Mesenchymal stem cell (in vitro differentiated cells and primary cell): Measurements from ENCODE around the gene CHRM3. TPM values are rescaled to one million over a fixed set of nuclear protein-coding genes. Genes with fewer than 3 reads are reported as not detected.

Experiments
- DNase-seq: peaks from one replicate; pipeline ENCODE4 v3.0.0-alpha.2; 2013
- H2AFZ ChIP-seq: one replicate; pipeline ENCODE4 v1.6.1; 2013; ENCODE audit warnings: low read depth, mild to moderate bottlenecking, control low read depth, inconsistent platforms, low read length, moderate library complexity
- H2AK5ac ChIP-seq: 2 replicates; pipeline ENCODE4 v1.6.1; 2013; ENCODE audit warnings: low read length, moderate library complexity, mild to moderate bottlenecking, inconsistent platforms; ENCODE audit not compliant: severe bottlenecking
- H2BK120ac ChIP-seq: one replicate; pipeline ENCODE4 v1.6.1; 2013; ENCODE audit warnings: low read depth, mild to moderate bottlenecking, inconsistent platforms, low read length, moderate library complexity
- H2BK12ac ChIP-seq, 2 experiments: one replicate each; pipeline ENCODE4 v1.6.1; 2013; ENCODE audit warnings: inconsistent platforms in 2 of 2, low read length in 2 of 2, mild to moderate bottlenecking in 2 of 2, moderate library complexity in 2 of 2, control low read depth in 1 of 2
- H2BK15ac ChIP-seq: one replicate; pipeline ENCODE4 v1.6.1; 2013; ENCODE audit warnings: mild to moderate bottlenecking, low read depth, inconsistent platforms; ENCODE audit not compliant: poor library complexity, severe bottlenecking
- H2BK5ac ChIP-seq: 2 replicates; pipeline ENCODE4 v1.6.1; 2013; ENCODE audit warnings: low read depth, mild to moderate bottlenecking, low read length, control low read depth, inconsistent platforms; ENCODE audit not compliant: poor library complexity, severe bottlenecking
- H3K14ac ChIP-seq, 2 experiments: one replicate each; pipeline ENCODE4 v1.6.1; 2013; ENCODE audit warnings: inconsistent platforms in 2 of 2, low read length in 2 of 2, control low read depth in 1 of 2, mild to moderate bottlenecking in 1 of 2, moderate library complexity in 1 of 2
- H3K18ac ChIP-seq, 2 experiments: one replicate each; pipeline ENCODE4 v1.6.1; 2013; ENCODE audit warnings: inconsistent platforms in 2 of 2, low read length in 2 of 2, control low read depth in 1 of 2, low read depth in 1 of 2, mild to moderate bottlenecking in 1 of 2
- H3K23ac ChIP-seq, 2 experiments: one replicate each; pipeline ENCODE4 v1.6.1; 2013; ENCODE audit warnings: inconsistent platforms in 2 of 2, low read length in 2 of 2, mild to moderate bottlenecking in 2 of 2, moderate library complexity in 2 of 2, control low read depth in 1 of 2
- H3K27ac ChIP-seq: 2 replicates; pipeline ENCODE4 v1.5.1; 2013; ENCODE audit warnings: mild to moderate bottlenecking, moderate library complexity, low read length, control low read depth, inconsistent platforms; ENCODE audit not compliant: poor library complexity, severe bottlenecking
- H3K27me3 ChIP-seq, 2 experiments: 2 replicates each; pipeline versions ENCODE4 v1.6.1 to v1.7.0; 2013; ENCODE audit warnings: low read length in 2 of 2, mild to moderate bottlenecking in 2 of 2, moderate library complexity in 2 of 2, control low read depth in 1 of 2, inconsistent platforms in 1 of 2; ENCODE audit not compliant: control insufficient read depth in 1 of 2, insufficient read depth in 1 of 2
- H3K36me3 ChIP-seq, 2 experiments: 2 replicates each; pipeline versions ENCODE4 v1.6.1 to v1.7.0; 2013; ENCODE audit warnings: low read length in 2 of 2, control low read depth in 1 of 2, inconsistent platforms in 1 of 2, low read depth in 1 of 2, mild to moderate bottlenecking in 1 of 2; ENCODE audit not compliant: insufficient read depth in 2 of 2, control insufficient read depth in 1 of 2
- H3K4ac ChIP-seq, 2 experiments: one replicate each; pipeline ENCODE4 v1.6.1; 2013; ENCODE audit warnings: inconsistent platforms in 2 of 2, low read length in 2 of 2, mild to moderate bottlenecking in 2 of 2, moderate library complexity in 2 of 2, control low read depth in 1 of 2, low read depth in 1 of 2
- H3K4me1 ChIP-seq: 2 replicates; pipeline ENCODE4 v1.6.1; 2013; ENCODE audit warnings: low read depth, low read length, control low read depth; ENCODE audit not compliant: control insufficient read depth, insufficient read depth
- H3K4me2 ChIP-seq: 2 replicates; pipeline ENCODE4 v1.6.1; 2013; ENCODE audit warnings: low read length, mild to moderate bottlenecking, inconsistent platforms; ENCODE audit not compliant: poor library complexity, severe bottlenecking
- H3K4me3 ChIP-seq, 2 experiments: 2 replicates each; pipeline versions ENCODE4 v1.5.1 to v1.7.0; 2013; ENCODE audit warnings: low read length in 2 of 2, mild to moderate bottlenecking in 2 of 2, control low read depth in 1 of 2, low read depth in 1 of 2; ENCODE audit not compliant: insufficient read depth in 1 of 2
- H3K79me1 ChIP-seq: replicated peaks from 2 replicates; pipeline ENCODE4 v1.6.1; 2013; ENCODE audit warnings: mild to moderate bottlenecking, control low read depth, low read length, inconsistent platforms; ENCODE audit not compliant: poor library complexity, severe bottlenecking
- H3K9ac ChIP-seq: 2 replicates; pipeline ENCODE4 v1.7.0; 2013; ENCODE audit warnings: mild to moderate bottlenecking, low read length, moderate library complexity
- H3K9me3 ChIP-seq: 2 replicates; pipeline ENCODE4 v1.7.0; 2013; ENCODE audit warnings: mild to moderate bottlenecking, low read length; ENCODE audit not compliant: control insufficient read depth
- H4K8ac ChIP-seq: one replicate; pipeline ENCODE4 v1.6.1; 2013; ENCODE audit warnings: inconsistent platforms, mild to moderate bottlenecking, low read length, moderate library complexity
- H4K91ac ChIP-seq: one replicate; pipeline ENCODE4 v1.6.1; 2013; ENCODE audit warnings: mild to moderate bottlenecking, low read length, inconsistent platforms
- WGBS: methylation state at CpG from one replicate; pipeline ENCODE4 v1.1.7; 2013; ENCODE audit warnings: mixed read lengths; 5-methylcytosine and 5-hydroxymethylcytosine counted together
- polyA plus RNA-seq, 2 experiments: library from polyadenylated mRNA; stranded (reverse); fragments of 200-250 nt; gene quantifications; one replicate each; pipeline ENCODE4 v1.2.3, GENCODE V29; 2013

Gene CHRM3
- not detected for polyA plus RNA-seq (2013, experiment 1 of 2)
- 0.01 TPM for polyA plus RNA-seq (2013, experiment 2 of 2)

- under 1% methylated on average over 76 of the region's 82 CpGs for WGBS
- Histone ChIP-seq H2BK120ac (no peak within 1 kb of the TSS), H2BK12ac (no peak within 1 kb of the TSS), H3K4me2 (peak within 1 kb of the TSS; percentile 98), H2BK5ac (no peak within 1 kb of the TSS), H4K91ac (no peak within 1 kb of the TSS), H2AFZ (no peak within 1 kb of the TSS), H3K27ac (no peak within 1 kb of the TSS), H3K18ac (no peak within 1 kb of the TSS), H2AK5ac (no peak within 1 kb of the TSS), H4K8ac (no peak within 1 kb of the TSS), H3K9ac (no peak within 1 kb of the TSS), H2BK15ac (no peak within 1 kb of the TSS), H3K27me3 (peaks cover 37 to 59% of the 10 kb centered on the region in 2 experiments), H3K14ac (no peak within 1 kb of the TSS), H3K23ac (peak within 1 kb of the TSS in 1 of 2 experiments; percentile 52), H3K4me1 (peaks cover 20% of the 10 kb centered on the region), H3K36me3 (no peaks in the 10 kb centered on the region), H3K9me3 (no peaks in the 10 kb centered on the region), H3K4me3 (peak within 1 kb of the TSS; percentile 62 to 67), H3K4ac (no peak within 1 kb of the TSS), H3K79me1 (no peaks in the 10 kb centered on the region)
- no peak for DNase-seq
Observed at GRCh38 chr1:239386453-239387303, at the start of gene CHRM3. Gene CHRM3, plus strand, starts transcription at chr1:239386568. Its CDS starts 520,884 bp downstream, at chr1:239907452.

GRCh38 chr1:239337799-239338430 is 48.5 kb upstream of the CHRM3 start:
- Histone ChIP-seq H3K23ac (no peak overlapping the region), H3K14ac (no peak overlapping the region), H2AFZ (no peak overlapping the region), H3K36me3 (no peaks in the 10 kb centered on the region), H4K8ac (no peak overlapping the region), H3K27ac (no peak overlapping the region), H3K4me3 (no peak overlapping the region), H3K27me3 (no peaks in the 10 kb centered on the region), H3K9ac (no peak overlapping the region), H3K4me2 (no peak overlapping the region), H2BK5ac (no peak overlapping the region), H2BK15ac (no peak overlapping the region), H2BK12ac (no peak overlapping the region), H3K9me3 (peaks cover 9% of the 10 kb centered on the region), H3K4ac (no peak overlapping the region), H3K18ac (no peak overlapping the region), H2BK120ac (no peak overlapping the region), H3K79me1 (no peaks in the 10 kb centered on the region), H4K91ac (no peak overlapping the region), H3K4me1 (no peaks in the 10 kb centered on the region), H2AK5ac (no peak overlapping the region)
- no peak for DNase-seq
- 54% methylated on average over 5 of the region's 6 CpGs for WGBS

- no peak overlapping the region for H4K91ac ChIP-seq
- no peak overlapping the region for H3K14ac ChIP-seq
- no peaks in the 10 kb centered on the region for H3K9me3 ChIP-seq
- no peak overlapping the region for H2AK5ac ChIP-seq
- H3K4ac ChIP-seq: no peak overlapping the region
- WGBS: 91% methylated on average over 2 of the region's 2 CpGs
- no peak overlapping the region for H2BK12ac ChIP-seq
- H3K79me1 ChIP-seq: no peaks in the 10 kb centered on the region
- H3K9ac ChIP-seq: no peak overlapping the region
- no peak overlapping the region for H3K27ac ChIP-seq
- no peak overlapping the region for H2BK120ac ChIP-seq
- H3K4me3 ChIP-seq: no peak overlapping the region
- H3K23ac ChIP-seq: no peak overlapping the region
- H3K18ac ChIP-seq: no peak overlapping the region
- no peak overlapping the region for H2BK15ac ChIP-seq
- H2AFZ ChIP-seq: no peak overlapping the region
- no peak overlapping the region for H2BK5ac ChIP-seq
- no peaks in the 10 kb centered on the region for H3K36me3 ChIP-seq
- DNase-seq: no peak
- no peaks in the 10 kb centered on the region for H3K27me3 ChIP-seq
- H3K4me1 ChIP-seq: no peaks in the 10 kb centered on the region
- no peak overlapping the region for H4K8ac ChIP-seq
- no peak overlapping the region for H3K4me2 ChIP-seq
Observed at GRCh38 chr1:239347776-239348175, 38.6 kb upstream of the CHRM3 start.

- Histone ChIP-seq H3K36me3 (no peaks in the 10 kb centered on the region), H3K27ac (no peak overlapping the region), H3K27me3 (no peaks in the 10 kb centered on the region), H4K91ac (no peak overlapping the region), H3K4me2 (no peak overlapping the region), H2BK15ac (no peak overlapping the region), H4K8ac (no peak overlapping the region), H3K9me3 (no peaks in the 10 kb centered on the region), H2BK5ac (no peak overlapping the region), H3K4me1 (no peaks in the 10 kb centered on the region), H3K4ac (no peak overlapping the region), H3K4me3 (no peak overlapping the region), H3K23ac (no peak overlapping the region), H3K79me1 (no peaks in the 10 kb centered on the region), H2AFZ (no peak overlapping the region), H2BK12ac (no peak overlapping the region), H2BK120ac (no peak overlapping the region), H3K18ac (no peak overlapping the region), H2AK5ac (no peak overlapping the region), H3K14ac (no peak overlapping the region), H3K9ac (no peak overlapping the region)
- 66% methylated on average over 2 of the region's 6 CpGs for WGBS
- DNase-seq: no peak
Observed at GRCh38 chr1:239348635-239349353, 37.6 kb upstream of the CHRM3 start.
